Subcutaneous abdominal adipose tissue (tissue), 5 donors: ENCODE data around the gene HSD3B2.

ENCODE experiments used
- H3K27ac ChIP-seq: one replicate; pipeline ENCODE4 v1.7.0; 2013; ENCODE audit warnings: low read depth, mild to moderate bottlenecking, inconsistent platforms, low read length, moderate library complexity
- H3K27me3 ChIP-seq, 5 donors: one replicate each; pipeline ENCODE4 v1.7.0; 2013; ENCODE audit warnings: low read length in 5 of 5, inconsistent platforms in 1 of 5; ENCODE audit not compliant: control insufficient read depth in 5 of 5, insufficient read depth in 4 of 5
- H3K36me3 ChIP-seq, 5 donors: one replicate each; pipeline ENCODE4 v1.7.0; 2013; ENCODE audit warnings: low read length in 5 of 5; ENCODE audit not compliant: control insufficient read depth in 5 of 5, insufficient read depth in 5 of 5
- H3K4me1 ChIP-seq, 5 donors: one replicate each; pipeline ENCODE4 v1.7.0; 2013; ENCODE audit warnings: low read length in 5 of 5, mild to moderate bottlenecking in 3 of 5, moderate library complexity in 1 of 5; ENCODE audit not compliant: control insufficient read depth in 5 of 5, insufficient read depth in 5 of 5
- H3K4me3 ChIP-seq, 5 donors: one replicate each; pipeline ENCODE4 v1.7.0; 2013; ENCODE audit warnings: low read length in 5 of 5, low read depth in 1 of 5
- H3K9ac ChIP-seq, 5 donors: one replicate each; pipeline ENCODE4 v1.7.0; 2013; ENCODE audit warnings: low read length in 5 of 5, mild to moderate bottlenecking in 4 of 5, moderate library complexity in 3 of 5
- H3K9me3 ChIP-seq, 5 donors: one replicate each; pipeline ENCODE4 v1.7.0; 2013; ENCODE audit warnings: low read length in 5 of 5; ENCODE audit not compliant: control insufficient read depth in 5 of 5
- donor health status: healthy.
- donor health status: healthy.
- donor health status: healthy.
- donor health status: healthy.
- donor health status: healthy.

The HSD3B2 gene

GRCh38 chr1:119429687-119430086 is 14.7 kb downstream of the HSD3B2 start:
- peaks cover 0 to 2% (median 0%) of the 10 kb centered on the region in 5 donors for H3K27me3 ChIP-seq
- H3K9me3 ChIP-seq = no peaks in the 10 kb centered on the region
- H3K4me1 ChIP-seq = no peaks in the 10 kb centered on the region
- H3K36me3 ChIP-seq = no peaks in the 10 kb centered on the region
- H3K27ac ChIP-seq = no peak overlapping the region
- H3K4me3 ChIP-seq = no peak overlapping the region
- no peak overlapping the region for H3K9ac ChIP-seq

- Histone ChIP-seq H3K9me3 (no peaks in the 10 kb centered on the region), H3K27ac (no peak overlapping the region), H3K4me3 (no peak overlapping the region), H3K36me3 (no peaks in the 10 kb centered on the region), H3K9ac (no peak overlapping the region), H3K27me3 (peaks cover 0 to 2% (median 0%) of the 10 kb centered on the region in 5 donors), H3K4me1 (no peaks in the 10 kb centered on the region)
These were observed 15.5 kb downstream of the HSD3B2 start for GRCh38 chr1:119430486-119430885.

- Histone ChIP-seq H3K9me3 (no peaks in the 10 kb centered on the region), H3K27me3 (peaks cover 0 to 2% (median 0%) of the 10 kb centered on the region in 5 donors), H3K4me3 (no peak overlapping the region), H3K36me3 (no peaks in the 10 kb centered on the region), H3K27ac (no peak overlapping the region), H3K9ac (no peak overlapping the region), H3K4me1 (no peaks in the 10 kb centered on the region)
These were observed 16.9 kb downstream of the HSD3B2 start for GRCh38 chr1:119431836-119432235.

DNA sequence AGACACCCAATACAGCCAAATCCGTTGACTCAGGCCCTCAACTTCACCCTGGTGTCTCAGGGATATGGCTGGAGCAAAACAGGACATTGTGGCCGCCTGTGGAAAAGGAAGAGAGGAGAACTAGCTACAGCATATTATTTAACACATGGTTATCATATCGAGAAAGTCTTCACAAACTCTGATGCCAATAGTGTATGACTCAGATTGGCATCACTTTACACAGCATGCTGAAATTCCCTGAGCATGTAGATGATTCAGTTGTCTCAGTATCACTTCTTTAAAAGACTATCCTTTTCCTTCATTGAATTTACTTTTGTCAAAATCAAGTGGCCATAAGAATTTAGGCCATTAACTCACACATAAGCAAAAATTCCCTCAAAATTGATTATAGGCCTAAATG is 20.1 kb downstream of the HSD3B2 start:
- no peak overlapping the region for H3K4me3 ChIP-seq
- H3K27me3 ChIP-seq = no peaks in the 10 kb centered on the region
- no peak overlapping the region for H3K27ac ChIP-seq
- no peaks in the 10 kb centered on the region for H3K4me1 ChIP-seq
- no peak overlapping the region for H3K9ac ChIP-seq
- no peaks in the 10 kb centered on the region for H3K9me3 ChIP-seq
- H3K36me3 ChIP-seq = no peaks in the 10 kb centered on the region

DNA sequence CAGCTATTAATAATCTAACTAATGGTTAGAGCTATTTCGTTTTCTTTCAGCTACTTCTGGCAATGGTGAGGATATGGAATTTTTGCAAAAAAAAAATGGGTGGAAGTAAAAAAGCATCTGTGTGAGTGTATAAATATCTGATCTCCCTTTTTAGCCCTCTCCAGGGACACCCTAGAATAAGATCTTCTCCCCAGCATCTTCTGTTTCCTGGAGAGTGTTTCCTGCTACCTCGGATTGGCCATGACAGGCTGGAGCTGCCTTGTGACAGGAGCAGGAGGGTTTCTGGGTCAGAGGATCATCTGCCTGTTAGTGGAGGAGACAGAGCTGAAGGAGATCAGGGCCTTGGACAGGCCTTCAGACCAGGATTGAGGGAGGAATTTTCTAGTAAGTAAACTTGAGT is 23.8 kb downstream of the HSD3B2 start:
- Histone ChIP-seq H3K27ac (no peak overlapping the region), H3K9me3 (no peaks in the 10 kb centered on the region)

DNA sequence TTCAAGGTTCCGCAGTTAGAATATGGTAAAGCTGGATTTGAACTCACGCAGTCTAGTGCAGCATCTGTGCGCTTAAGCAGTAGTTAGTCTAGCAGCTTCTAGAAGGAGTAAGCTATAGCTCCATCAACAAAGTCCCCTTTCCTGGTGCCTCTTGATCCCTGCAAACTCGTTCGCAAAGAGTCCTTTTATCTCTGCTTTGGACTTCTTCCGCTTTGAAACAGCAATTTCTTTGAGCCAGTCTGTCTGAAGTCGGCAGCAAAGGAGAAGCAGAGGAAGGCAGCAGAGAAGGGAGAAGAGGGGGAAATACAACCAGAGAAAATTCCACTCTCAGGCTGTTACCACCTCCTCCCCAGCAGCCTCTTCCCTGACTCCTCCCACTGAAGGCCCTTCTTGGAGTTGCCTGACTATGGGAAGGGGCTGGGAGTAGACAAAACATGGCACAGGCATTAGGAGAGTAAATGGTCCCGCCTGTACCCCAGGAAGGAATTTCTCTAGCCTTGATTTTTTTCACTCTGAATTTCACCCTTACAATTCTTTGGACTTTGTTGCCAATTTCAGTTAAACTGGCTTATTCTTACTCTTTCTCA is 25.9 kb downstream of the HSD3B2 start:
- Histone ChIP-seq H3K27me3 (no peaks in the 10 kb centered on the region), H3K36me3 (no peaks in the 10 kb centered on the region), H3K9ac (no peak overlapping the region), H3K27ac (no peak overlapping the region), H3K4me1 (no peaks in the 10 kb centered on the region), H3K4me3 (no peak overlapping the region), H3K9me3 (no peaks in the 10 kb centered on the region)

More for the DNA sequence above, 23.8 kb downstream of the HSD3B2 start:
- H3K9ac ChIP-seq = no peak overlapping the region
- H3K36me3 ChIP-seq = no peaks in the 10 kb centered on the region
- no peaks in the 10 kb centered on the region for H3K4me1 ChIP-seq
- no peak overlapping the region for H3K4me3 ChIP-seq
- H3K27me3 ChIP-seq = no peaks in the 10 kb centered on the region

- H3K4me1 ChIP-seq = no peaks in the 10 kb centered on the region
These were observed 27.8 kb downstream of the HSD3B2 start for GRCh38 chr1:119442756-119443155.

GRCh38 chr1:119446321-119446720 is 31.4 kb downstream of the HSD3B2 start:
- H3K9me3 ChIP-seq = no peaks in the 10 kb centered on the region
- H3K27me3 ChIP-seq = no peaks in the 10 kb centered on the region
- H3K9ac ChIP-seq = no peak overlapping the region
- no peak overlapping the region for H3K27ac ChIP-seq
- no peaks in the 10 kb centered on the region for H3K4me1 ChIP-seq
- no peaks in the 10 kb centered on the region for H3K36me3 ChIP-seq
- no peak overlapping the region for H3K4me3 ChIP-seq

More at GRCh38 chr1:119442756-119443155, 27.8 kb downstream of the HSD3B2 start:
- H3K4me3 ChIP-seq = no peak overlapping the region
- H3K36me3 ChIP-seq = no peaks in the 10 kb centered on the region
- no peak overlapping the region for H3K27ac ChIP-seq
- H3K9ac ChIP-seq = no peak overlapping the region
- no peaks in the 10 kb centered on the region for H3K27me3 ChIP-seq
- no peaks in the 10 kb centered on the region for H3K9me3 ChIP-seq

- Histone ChIP-seq H3K36me3 (no peaks in the 10 kb centered on the region), H3K27ac (no peak overlapping the region), H3K9me3 (no peaks in the 10 kb centered on the region), H3K4me1 (no peaks in the 10 kb centered on the region), H3K9ac (no peak overlapping the region), H3K27me3 (no peaks in the 10 kb centered on the region), H3K4me3 (no peak overlapping the region)
These were observed 32.6 kb downstream of the HSD3B2 start for GRCh38 chr1:119447344-119448126.

DNA sequence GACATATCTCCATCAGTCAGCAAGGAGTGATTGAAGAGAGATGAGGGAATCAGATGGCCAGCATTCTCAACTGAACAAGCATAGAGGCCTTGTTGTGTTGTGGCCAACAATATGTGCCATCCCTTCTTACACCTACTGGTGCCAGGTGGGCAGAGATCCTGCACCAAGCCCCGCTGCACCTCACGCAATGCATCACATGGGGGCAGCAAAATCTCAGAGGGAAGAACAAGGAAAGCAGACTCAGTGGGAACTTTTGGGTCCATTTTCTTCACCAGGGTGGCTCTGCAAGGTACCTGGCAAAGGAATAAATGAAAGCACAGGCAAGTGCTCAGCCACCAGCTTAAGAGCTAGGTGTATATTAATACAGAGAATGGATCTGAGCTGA is 33.2 kb downstream of the HSD3B2 start:
- no peak overlapping the region for H3K27ac ChIP-seq
- H3K4me3 ChIP-seq = no peak overlapping the region
- no peaks in the 10 kb centered on the region for H3K27me3 ChIP-seq
- H3K4me1 ChIP-seq = peaks cover 4 to 6% (median 5%) of the 10 kb centered on the region in 5 donors
- no peaks in the 10 kb centered on the region for H3K9me3 ChIP-seq
- H3K9ac ChIP-seq = no peak overlapping the region
- H3K36me3 ChIP-seq = no peaks in the 10 kb centered on the region
